Parathyroid adenoma (tissue), 2 donors: Measurements from ENCODE around the gene PREP.

Experiments used
- H2AFZ ChIP-seq: fragments of 300-600 bp; sonication (generic); one replicate; pipeline ENCODE4 v1.7.0; 2017; ENCODE audit warnings: antibody characterized with exemption, mild to moderate bottlenecking
- H3K27ac ChIP-seq: fragments of 300-600 bp; sonication (generic); one replicate; pipeline ENCODE4 v1.7.0; 2017
- H3K27me3 ChIP-seq: fragments of 300-600 bp; sonication (generic); one replicate; pipeline ENCODE4 v1.7.0; 2017; ENCODE audit warnings: low read length; ENCODE audit not compliant: control insufficient read depth, insufficient read depth
- H3K36me3 ChIP-seq: fragments of 300-600 bp; sonication (generic); one replicate; pipeline ENCODE4 v1.7.0; 2017; ENCODE audit warnings: low read length; ENCODE audit not compliant: control insufficient read depth, insufficient read depth
- H3K4me1 ChIP-seq: fragments of 300-600 bp; sonication (generic); one replicate; pipeline ENCODE4 v1.7.0; 2017; ENCODE audit warnings: control low read depth
- H3K4me2 ChIP-seq: fragments of 300-600 bp; sonication (generic); one replicate; pipeline ENCODE4 v1.7.0; 2017; ENCODE audit warnings: low read length
- H3K4me3 ChIP-seq: fragments of 300-600 bp; sonication (generic); one replicate; pipeline ENCODE4 v1.7.0; 2017; ENCODE audit warnings: low read depth, low read length
- H3K79me2 ChIP-seq: fragments of 300-600 bp; sonication (generic); one replicate; pipeline ENCODE4 v1.7.0; 2017; ENCODE audit warnings: control low read depth
- H3K9ac ChIP-seq: fragments of 300-600 bp; sonication (generic); one replicate; pipeline ENCODE4 v1.7.0; 2017; ENCODE audit warnings: mild to moderate bottlenecking
- H3K9me3 ChIP-seq: fragments of 300-600 bp; sonication (generic); one replicate; pipeline ENCODE4 v1.7.0; 2017; ENCODE audit warnings: low read length; ENCODE audit not compliant: control insufficient read depth
- TF ChIP-seq, protein P1 (sequence below): fragments of 300-600 bp; sonication (generic); IDR thresholded peaks from one replicate; pipeline ENCODE4 v1.7.0; 2017; ENCODE audit warnings: antibody characterized with exemption, mild to moderate bottlenecking
- donor health status: primary hyperparathyroidism.

PREP gene

DNA sequence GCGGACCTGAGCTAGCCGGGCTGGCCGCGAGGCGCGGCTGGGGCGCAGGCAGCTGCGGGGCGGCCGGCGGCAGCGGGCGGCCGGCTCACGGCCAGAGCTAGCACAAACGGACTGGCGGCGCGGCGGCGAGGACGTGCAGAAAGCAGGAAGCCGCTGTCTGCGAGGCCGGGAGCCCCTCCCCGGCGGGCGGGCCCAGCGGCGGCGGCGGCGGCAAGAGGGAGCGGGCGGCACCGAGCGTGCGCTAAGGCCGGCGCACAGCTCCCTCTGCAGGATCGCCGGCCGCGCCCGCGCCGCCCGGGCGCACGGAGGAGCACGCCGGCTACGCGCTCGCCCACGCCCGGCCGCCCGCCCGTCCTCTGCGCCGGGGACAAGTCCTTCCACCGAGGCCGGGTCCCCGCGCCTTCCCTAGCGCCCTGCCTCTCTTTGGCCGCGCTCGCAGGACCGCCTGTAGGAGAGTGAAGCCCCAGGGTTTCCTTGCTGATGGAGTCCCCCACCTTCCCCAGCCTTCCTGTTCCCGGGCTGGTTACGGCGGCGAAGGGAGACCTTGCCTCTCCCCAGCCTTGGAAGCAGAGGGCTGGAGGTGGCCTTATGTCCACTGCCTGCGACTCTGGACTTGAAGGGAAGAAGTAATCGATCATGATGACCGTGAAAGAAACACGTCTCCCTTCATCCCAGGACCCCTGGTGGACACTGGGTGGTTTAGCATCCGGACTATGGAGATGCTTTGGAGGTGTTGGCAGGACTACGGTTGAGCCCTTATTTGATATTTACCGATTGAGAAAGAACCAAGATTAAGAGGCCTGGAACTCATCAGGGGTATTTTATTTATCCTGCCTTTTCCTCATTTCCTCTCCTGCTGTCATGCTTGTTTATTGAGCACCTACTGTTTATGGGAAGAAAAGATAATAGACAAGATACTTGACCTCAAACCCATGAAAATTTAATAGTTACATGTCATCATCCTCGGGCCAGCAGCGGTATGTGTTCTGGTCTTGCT, at the start of gene PREP:
TSS of gene PREP (minus strand) at position 144 of the 997 bp plus-strand sequence. CDS start 191 bp downstream, outside the sequence.
- peak within 1 kb of the TSS; percentile 46 for H3K9ac ChIP-seq
- H3K79me2 ChIP-seq: peaks cover 11% of the 10 kb centered on the region
- H2AFZ ChIP-seq: peak within 1 kb of the TSS; percentile 100
- H3K4me1 ChIP-seq: peaks cover 11% of the 10 kb centered on the region
- TF ChIP-seq, protein P1, sequence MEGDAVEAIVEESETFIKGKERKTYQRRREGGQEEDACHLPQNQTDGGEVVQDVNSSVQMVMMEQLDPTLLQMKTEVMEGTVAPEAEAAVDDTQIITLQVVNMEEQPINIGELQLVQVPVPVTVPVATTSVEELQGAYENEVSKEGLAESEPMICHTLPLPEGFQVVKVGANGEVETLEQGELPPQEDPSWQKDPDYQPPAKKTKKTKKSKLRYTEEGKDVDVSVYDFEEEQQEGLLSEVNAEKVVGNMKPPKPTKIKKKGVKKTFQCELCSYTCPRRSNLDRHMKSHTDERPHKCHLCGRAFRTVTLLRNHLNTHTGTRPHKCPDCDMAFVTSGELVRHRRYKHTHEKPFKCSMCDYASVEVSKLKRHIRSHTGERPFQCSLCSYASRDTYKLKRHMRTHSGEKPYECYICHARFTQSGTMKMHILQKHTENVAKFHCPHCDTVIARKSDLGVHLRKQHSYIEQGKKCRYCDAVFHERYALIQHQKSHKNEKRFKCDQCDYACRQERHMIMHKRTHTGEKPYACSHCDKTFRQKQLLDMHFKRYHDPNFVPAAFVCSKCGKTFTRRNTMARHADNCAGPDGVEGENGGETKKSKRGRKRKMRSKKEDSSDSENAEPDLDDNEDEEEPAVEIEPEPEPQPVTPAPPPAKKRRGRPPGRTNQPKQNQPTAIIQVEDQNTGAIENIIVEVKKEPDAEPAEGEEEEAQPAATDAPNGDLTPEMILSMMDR: peak; percentile 80
- no peaks in the 10 kb centered on the region for H3K9me3 ChIP-seq
- H3K4me3 ChIP-seq: peak within 1 kb of the TSS; percentile 73
- H3K36me3 ChIP-seq: no peaks in the 10 kb centered on the region
- peak within 1 kb of the TSS; percentile 89 for H3K27ac ChIP-seq
- H3K27me3 ChIP-seq: no peaks in the 10 kb centered on the region
- H3K4me2 ChIP-seq: peak within 1 kb of the TSS; percentile 91

DNA sequence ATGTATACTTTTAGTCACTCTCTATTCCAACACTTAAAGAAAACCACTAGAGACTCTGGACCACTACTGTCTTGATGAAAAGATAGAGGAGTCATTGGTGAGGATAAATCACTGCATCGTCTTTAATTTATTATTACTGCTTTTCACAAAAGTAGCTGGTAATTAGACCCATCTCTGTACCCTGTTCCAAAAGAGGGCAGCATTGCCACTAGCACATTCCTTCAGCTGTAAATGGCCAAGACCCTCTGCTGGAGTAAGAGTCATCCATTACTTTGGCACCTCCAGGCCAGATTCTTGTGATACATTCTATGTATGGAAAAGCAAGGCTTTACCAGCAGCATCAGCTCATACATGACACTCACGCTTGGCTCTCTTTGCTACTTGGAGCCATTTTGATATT, 49.5 kb upstream of the PREP start:
- TF ChIP-seq, protein P1: no peak

DNA sequence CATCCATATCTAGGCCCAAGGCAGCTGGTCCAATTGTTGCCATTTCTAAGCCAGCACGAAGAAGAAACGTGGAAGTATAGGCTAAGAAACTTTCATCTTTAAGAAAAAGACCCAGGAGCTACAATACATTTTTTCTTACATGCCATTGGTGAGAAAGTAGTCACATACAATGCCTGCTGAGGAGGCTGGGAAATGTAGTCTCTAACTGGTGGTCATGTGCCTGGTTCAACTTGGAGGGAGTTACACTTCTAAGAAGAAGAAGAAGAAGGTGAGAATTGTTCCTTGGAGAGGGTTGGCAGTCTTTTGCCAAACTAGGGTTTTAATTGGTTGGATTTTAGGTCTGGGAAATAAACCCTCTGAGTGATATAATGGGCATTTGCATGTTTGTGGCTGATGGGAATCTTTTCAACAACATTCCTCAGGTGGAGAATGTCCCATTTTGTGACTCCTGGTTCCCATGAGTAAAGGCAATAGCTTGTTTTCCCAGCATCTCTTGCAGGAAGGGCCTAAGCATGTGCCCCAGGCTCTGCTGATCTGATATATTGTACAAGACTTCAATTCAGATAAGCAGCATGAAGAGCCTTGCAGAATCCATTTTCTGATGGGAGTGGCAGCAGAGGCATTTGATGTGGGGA, 47.0 kb upstream of the PREP start:
- no peaks in the 10 kb centered on the region for H3K36me3 ChIP-seq
- H3K9ac ChIP-seq: no peak overlapping the region
- no peaks in the 10 kb centered on the region for H3K9me3 ChIP-seq
- no peaks in the 10 kb centered on the region for H3K4me1 ChIP-seq
- TF ChIP-seq, protein P1: no peak
- no peak overlapping the region for H3K27ac ChIP-seq
- H3K79me2 ChIP-seq: no peaks in the 10 kb centered on the region
- H3K27me3 ChIP-seq: no peaks in the 10 kb centered on the region
- no peak overlapping the region for H2AFZ ChIP-seq
- H3K4me2 ChIP-seq: no peak overlapping the region
- no peak overlapping the region for H3K4me3 ChIP-seq

More for the DNA sequence above, 49.5 kb upstream of the PREP start:
- no peak overlapping the region for H3K4me3 ChIP-seq
- no peak overlapping the region for H3K9ac ChIP-seq
- H3K4me2 ChIP-seq: no peak overlapping the region
- H3K79me2 ChIP-seq: no peaks in the 10 kb centered on the region
- H3K36me3 ChIP-seq: no peaks in the 10 kb centered on the region
- H2AFZ ChIP-seq: no peak overlapping the region
- no peaks in the 10 kb centered on the region for H3K4me1 ChIP-seq
- H3K9me3 ChIP-seq: no peaks in the 10 kb centered on the region
- no peak overlapping the region for H3K27ac ChIP-seq
- H3K27me3 ChIP-seq: no peaks in the 10 kb centered on the region

DNA sequence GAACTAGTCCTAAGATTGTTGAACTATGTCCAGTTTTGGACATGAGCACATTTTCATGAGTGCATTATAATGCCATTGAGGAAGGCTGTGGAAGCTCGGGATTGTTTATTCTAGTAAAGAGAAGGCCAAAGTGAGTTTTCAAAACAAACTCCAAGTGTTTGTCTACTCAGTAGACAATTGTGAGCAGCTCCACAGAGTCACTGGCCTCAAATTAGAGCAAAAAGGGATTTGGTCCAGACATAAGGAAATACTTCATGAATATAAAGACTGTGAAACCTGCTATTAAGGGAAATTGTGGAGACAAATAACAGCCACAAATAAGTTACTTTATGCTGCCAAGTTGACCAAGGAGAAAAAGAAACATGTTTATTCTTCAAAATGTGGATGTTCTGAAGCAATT, 42.6 kb upstream of the PREP start:
- no peak overlapping the region for H3K9ac ChIP-seq
- H3K4me3 ChIP-seq: no peak overlapping the region
- H3K36me3 ChIP-seq: no peaks in the 10 kb centered on the region
- no peak overlapping the region for H3K4me2 ChIP-seq
- H3K9me3 ChIP-seq: peaks cover 4% of the 10 kb centered on the region
- no peak overlapping the region for H3K27ac ChIP-seq
- H2AFZ ChIP-seq: no peak overlapping the region
- H3K79me2 ChIP-seq: no peaks in the 10 kb centered on the region
- no peaks in the 10 kb centered on the region for H3K4me1 ChIP-seq
- TF ChIP-seq, protein P1: no peak
- no peaks in the 10 kb centered on the region for H3K27me3 ChIP-seq
